Testis (tissue), 2 donors: Measurements from ENCODE around the gene TAGLN2.

Experiments used
- CTCF ChIP-seq, 3 experiments: fragments of 450-650 bp in 2 of 3; fragments of 200-600 bp in 1 of 3; sonication (generic) in 1 of 3; IDR thresholded peaks; one replicate each; pipeline ENCODE4 v1.5.1; 2016 to 2019; ENCODE audit warnings: antibody characterized with exemption in 3 of 3, mild to moderate bottlenecking in 2 of 3, moderate library complexity in 1 of 3
- POLR2A ChIP-seq: fragments of 450-650 bp; IDR thresholded peaks from one replicate; pipeline ENCODE4 v1.6.1; 2017; ENCODE audit warnings: antibody characterized with exemption, mild to moderate bottlenecking, moderate library complexity

GRCh38 chr1:159902541-159902940 lies 22.8 kb downstream of the TAGLN2 start:
- no peak for TF ChIP-seq CTCF (IDR thresholded peaks at IDR 0.05)
- TF ChIP-seq POLR2A, result no peak
